Immature natural killer cell (primary cell): ENCODE data around the gene ART3. TPM values are rescaled to one million over a fixed set of nuclear protein-coding genes. Genes with fewer than 3 reads are reported as not detected.

ENCODE experiments used
- DNase-seq, 3 donors: peaks; one replicate each; pipeline ENCODE4 v3.0.0; 2022; ENCODE audit warnings: mixed read lengths in 1 of 3
- H3K27ac Mint-ChIP-seq, 6 donors: one replicate each; pipeline ENCODE4 v1.8.0; 2020; ENCODE audit warnings: mixed read lengths in 6 of 6, mild to moderate bottlenecking in 5 of 6, inconsistent platforms in 4 of 6, moderate library complexity in 3 of 6
- H3K27me3 Mint-ChIP-seq, 3 donors: one replicate each; pipeline ENCODE4 v1.8.0; 2020 to 2021; ENCODE audit warnings: low read depth in 3 of 3, mild to moderate bottlenecking in 3 of 3, mixed read lengths in 3 of 3, moderate library complexity in 3 of 3, inconsistent platforms in 1 of 3
- H3K36me3 Mint-ChIP-seq, 3 donors: one replicate each; pipeline ENCODE4 v1.8.0; 2020; ENCODE audit warnings: mixed read lengths in 3 of 3, inconsistent platforms in 2 of 3, mild to moderate bottlenecking in 2 of 3
- H3K4me1 Mint-ChIP-seq, 2 donors: one replicate each; pipeline ENCODE4 v1.8.0; 2020; ENCODE audit warnings: inconsistent platforms in 2 of 2, mild to moderate bottlenecking in 2 of 2, mixed read lengths in 2 of 2, moderate library complexity in 1 of 2
- H3K4me3 Mint-ChIP-seq, 5 donors: one replicate each; pipeline ENCODE4 v1.8.0; 2020; ENCODE audit warnings: mild to moderate bottlenecking in 5 of 5, mixed read lengths in 5 of 5, inconsistent platforms in 3 of 5, moderate library complexity in 3 of 5
- H3K9me3 Mint-ChIP-seq, 6 donors: one replicate each; pipeline ENCODE4 v1.8.0; 2020; ENCODE audit warnings: mild to moderate bottlenecking in 6 of 6, mixed read lengths in 6 of 6, inconsistent platforms in 4 of 6, moderate library complexity in 3 of 6
- polyA plus RNA-seq, 3 donors: library from polyadenylated mRNA; unstranded; fragments of 300-500 nt; fragmentation: Illumina TruSeq; gene quantifications; one replicate each; pipeline ENCODE4 v1.2.3, GENCODE V29; 2021

ART3 gene
- polyA plus RNA-seq, 3 donors from 2014 or later = not detected

GRCh38 chr4:76088719-76089118 is 14.2 kb downstream of the ART3 start:
- H3K27me3 Mint-ChIP-seq = peaks cover 0 to 2% (median 0%) of the 10 kb centered on the region in 3 donors
- no peaks in the 10 kb centered on the region for H3K9me3 Mint-ChIP-seq
- H3K4me3 Mint-ChIP-seq = no peak overlapping the region
- H3K27ac Mint-ChIP-seq = no peak overlapping the region
- H3K36me3 Mint-ChIP-seq = no peaks in the 10 kb centered on the region
- peaks cover 6 to 7% of the 10 kb centered on the region in 2 donors for H3K4me1 Mint-ChIP-seq
- DNase-seq = no peak

DNA sequence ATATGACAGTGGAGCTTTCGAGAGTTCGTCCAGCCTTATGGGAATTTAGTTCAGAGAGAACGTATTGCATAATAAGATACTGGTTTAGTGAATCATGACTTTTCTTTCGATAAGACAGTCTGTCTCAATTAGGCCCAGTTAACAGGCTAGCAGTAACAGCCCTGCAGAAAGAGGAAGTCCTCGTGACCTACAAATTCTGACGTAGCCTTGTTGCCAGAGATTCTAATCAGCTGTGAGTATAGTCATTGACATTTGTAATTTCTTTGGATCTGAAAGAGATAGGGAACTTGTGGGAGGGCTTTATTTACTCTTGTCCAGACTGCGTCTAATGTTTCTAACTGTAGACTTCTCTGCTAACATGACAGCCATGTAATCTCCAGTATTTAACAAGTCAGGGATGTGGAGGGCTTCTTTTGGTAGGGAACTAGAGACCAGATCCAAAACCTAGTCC is 15.8 kb downstream of the ART3 start:
- H3K27ac Mint-ChIP-seq = peak overlapping the region in 2 of 6 donors; percentile 18 to 32
- H3K4me3 Mint-ChIP-seq = no peak overlapping the region
- peaks cover 0 to 2% (median 0%) of the 10 kb centered on the region in 3 donors for H3K27me3 Mint-ChIP-seq
- H3K9me3 Mint-ChIP-seq = no peaks in the 10 kb centered on the region
- DNase-seq = peak; percentile 21 to 30 (median 25)
- H3K4me1 Mint-ChIP-seq = peaks cover 6 to 7% of the 10 kb centered on the region in 2 donors
- no peaks in the 10 kb centered on the region for H3K36me3 Mint-ChIP-seq

DNA sequence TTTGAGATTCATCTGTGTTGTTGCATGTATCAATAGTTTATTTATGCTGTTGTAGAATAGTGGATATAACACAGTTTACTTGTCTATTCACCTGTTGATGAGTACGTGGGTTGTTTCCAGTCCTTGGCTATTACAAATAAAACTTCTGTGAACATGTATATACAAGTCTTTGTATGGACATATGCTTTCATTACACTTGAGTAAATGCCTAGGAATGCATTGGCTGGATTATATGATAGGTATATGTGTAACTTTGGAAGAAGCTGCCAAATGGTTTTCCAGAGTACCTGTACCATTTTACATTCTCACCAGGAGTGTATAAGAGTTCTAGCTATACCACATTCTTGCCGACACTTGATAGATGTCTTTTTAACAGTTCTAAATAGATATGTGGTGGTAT is 16.5 kb downstream of the ART3 start:
- Mint-ChIP-seq H3K36me3 (no peaks in the 10 kb centered on the region), H3K27me3 (peaks cover 0 to 2% (median 0%) of the 10 kb centered on the region in 3 donors), H3K27ac (peak overlapping the region in 1 of 6 donors; percentile 6), H3K4me1 (peaks cover 6 to 7% of the 10 kb centered on the region in 2 donors), H3K4me3 (no peak overlapping the region), H3K9me3 (no peaks in the 10 kb centered on the region)
- DNase-seq = no peak

DNA sequence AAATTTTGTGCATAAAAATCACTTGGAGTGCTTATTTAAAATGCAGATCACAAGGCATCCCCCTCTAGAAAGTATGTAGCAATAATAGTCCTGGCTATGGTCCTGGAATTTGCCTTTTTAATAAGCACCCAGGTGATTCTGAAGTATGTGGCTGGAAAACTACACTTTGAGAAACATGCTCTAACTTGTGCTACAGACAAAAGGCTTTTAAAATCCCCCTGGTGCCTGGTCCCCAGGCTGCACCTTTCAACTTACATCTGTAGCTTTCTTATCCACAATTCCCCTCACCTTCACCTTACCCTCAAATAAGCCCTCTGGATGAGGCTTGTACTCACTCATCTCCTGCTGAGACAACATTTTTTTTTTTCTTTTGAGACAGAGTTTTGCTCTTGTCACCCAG is 21.1 kb downstream of the ART3 start:
- no peak overlapping the region for H3K27ac Mint-ChIP-seq
- H3K4me1 Mint-ChIP-seq = peaks cover 0 to under 1% of the 10 kb centered on the region in 2 donors
- H3K27me3 Mint-ChIP-seq = peaks cover 2 to 10% (median 4%) of the 10 kb centered on the region in 3 donors
- no peak overlapping the region for H3K4me3 Mint-ChIP-seq
- H3K9me3 Mint-ChIP-seq = no peaks in the 10 kb centered on the region
- no peak for DNase-seq
- no peaks in the 10 kb centered on the region for H3K36me3 Mint-ChIP-seq

GRCh38 chr4:76096076-76096475 is 21.6 kb downstream of the ART3 start:
- no peaks in the 10 kb centered on the region for H3K4me1 Mint-ChIP-seq
- no peak overlapping the region for H3K27ac Mint-ChIP-seq
- H3K27me3 Mint-ChIP-seq = peaks cover 2 to 10% (median 4%) of the 10 kb centered on the region in 3 donors
- no peaks in the 10 kb centered on the region for H3K9me3 Mint-ChIP-seq
- H3K36me3 Mint-ChIP-seq = no peaks in the 10 kb centered on the region
- no peak overlapping the region for H3K4me3 Mint-ChIP-seq
- DNase-seq = no peak

DNA sequence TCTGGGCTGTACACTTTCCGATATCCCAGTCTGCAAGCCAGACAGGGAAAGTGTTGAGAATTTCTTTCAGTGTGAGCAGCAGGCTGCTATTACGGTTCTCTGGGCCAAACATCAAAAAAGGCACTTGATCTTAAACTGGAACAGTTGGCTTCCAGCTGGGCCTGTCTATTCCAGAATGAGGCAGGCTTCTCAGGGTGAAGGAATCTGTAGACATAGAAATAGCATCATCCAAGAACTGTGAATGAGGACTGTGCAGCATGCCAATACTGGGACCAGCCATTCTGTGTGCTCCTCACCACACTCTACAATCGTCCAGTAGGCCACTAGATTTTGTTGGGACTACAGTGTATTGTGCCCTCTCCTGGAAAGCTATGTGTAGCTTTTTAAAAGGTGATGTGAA is 31.1 kb downstream of the ART3 start:
- Mint-ChIP-seq H3K4me1 (no peaks in the 10 kb centered on the region), H3K27me3 (peaks cover 0 to 3% (median 2%) of the 10 kb centered on the region in 3 donors), H3K27ac (no peak overlapping the region), H3K36me3 (no peaks in the 10 kb centered on the region), H3K4me3 (no peak overlapping the region), H3K9me3 (no peaks in the 10 kb centered on the region)
- no peak for DNase-seq

DNA sequence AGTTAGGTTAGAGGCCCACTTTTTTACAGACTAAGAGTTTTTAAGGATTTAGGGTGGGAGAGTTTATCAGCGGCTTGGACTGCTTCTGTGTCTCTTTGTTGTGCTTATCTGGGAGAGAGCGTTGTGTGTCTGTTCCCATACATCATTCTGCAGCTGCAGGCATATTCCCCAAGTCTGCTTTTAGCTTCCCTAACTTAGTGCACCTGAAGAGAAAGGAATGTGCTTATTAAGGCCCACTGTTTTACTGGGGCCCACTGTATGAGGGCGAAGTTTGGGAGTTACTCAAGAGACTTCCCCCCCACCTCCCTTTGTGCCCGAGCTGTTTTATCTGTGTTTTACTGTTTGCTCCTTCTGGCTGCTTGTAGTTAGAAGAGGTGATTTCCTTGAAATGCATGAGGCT is 31.9 kb downstream of the ART3 start:
- H3K36me3 Mint-ChIP-seq = no peaks in the 10 kb centered on the region
- no peaks in the 10 kb centered on the region for H3K9me3 Mint-ChIP-seq
- peaks cover 2 to 3% (median 2%) of the 10 kb centered on the region in 3 donors for H3K27me3 Mint-ChIP-seq
- DNase-seq = no peak
- H3K27ac Mint-ChIP-seq = no peak overlapping the region
- no peaks in the 10 kb centered on the region for H3K4me1 Mint-ChIP-seq
- no peak overlapping the region for H3K4me3 Mint-ChIP-seq

DNA sequence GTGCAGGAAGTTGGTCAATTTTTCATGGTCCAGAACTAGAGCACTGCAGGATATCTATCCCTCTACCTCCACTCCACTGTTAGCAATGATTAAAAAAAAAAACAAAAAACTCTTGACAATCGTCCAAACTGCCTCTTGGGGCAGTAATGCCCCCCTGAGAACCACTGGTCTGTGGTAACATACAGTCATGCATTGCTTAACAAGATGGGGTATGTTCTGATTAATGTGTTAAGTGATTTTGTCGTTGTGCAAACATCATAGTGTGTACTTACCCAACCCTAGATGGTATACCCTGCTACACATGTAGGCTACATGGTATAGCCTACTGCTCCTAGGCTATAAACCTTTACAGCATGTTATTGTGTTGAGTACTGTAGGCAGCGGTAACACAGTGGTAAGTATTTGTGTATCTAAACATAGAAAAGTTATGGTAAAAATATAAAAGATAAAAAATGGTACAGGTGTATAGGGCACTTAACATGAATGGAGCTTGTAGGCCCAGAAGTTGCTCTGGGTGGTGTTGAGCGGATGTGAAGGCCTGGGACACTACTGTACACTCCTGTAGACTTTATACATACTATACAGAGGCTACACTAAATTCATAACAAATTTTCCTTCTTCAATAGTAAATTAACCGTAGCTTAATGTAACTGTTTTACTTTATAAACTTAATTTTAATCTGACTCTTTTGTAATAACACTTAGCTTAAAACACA is 34.1 kb downstream of the ART3 start:
- H3K36me3 Mint-ChIP-seq = peaks cover 3 to 6% (median 4%) of the 10 kb centered on the region in 3 donors
- H3K9me3 Mint-ChIP-seq = no peaks in the 10 kb centered on the region
- peaks cover 0 to 3% (median 2%) of the 10 kb centered on the region in 3 donors for H3K27me3 Mint-ChIP-seq
- H3K27ac Mint-ChIP-seq = no peak overlapping the region
- no peaks in the 10 kb centered on the region for H3K4me1 Mint-ChIP-seq
- DNase-seq = no peak
- H3K4me3 Mint-ChIP-seq = no peak overlapping the region

DNA sequence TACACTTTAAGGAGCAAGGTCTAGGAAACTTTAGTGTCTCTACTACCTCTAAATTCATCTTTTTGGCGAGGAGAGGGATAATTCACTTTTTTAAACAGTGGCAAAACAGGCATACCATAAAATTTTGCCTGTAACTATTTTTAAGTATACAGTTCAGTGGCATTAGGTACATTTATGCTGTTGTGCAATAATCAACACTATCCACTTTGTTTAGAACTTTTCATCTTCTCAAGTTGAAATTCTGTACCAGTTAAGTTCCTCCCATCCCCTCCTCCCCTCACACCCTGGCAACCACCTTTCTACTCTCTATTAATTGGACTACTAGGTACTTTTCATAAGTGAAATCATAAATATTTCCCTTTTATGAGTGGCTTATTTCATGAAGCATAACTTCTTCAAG is 42.3 kb downstream of the ART3 start:
- H3K27ac Mint-ChIP-seq = no peak overlapping the region
- H3K27me3 Mint-ChIP-seq = no peaks in the 10 kb centered on the region
- no peak for DNase-seq
- no peaks in the 10 kb centered on the region for H3K4me1 Mint-ChIP-seq
- no peak overlapping the region for H3K4me3 Mint-ChIP-seq
- H3K9me3 Mint-ChIP-seq = no peaks in the 10 kb centered on the region
- H3K36me3 Mint-ChIP-seq = peaks cover 44 to 57% (median 44%) of the 10 kb centered on the region in 3 donors

DNA sequence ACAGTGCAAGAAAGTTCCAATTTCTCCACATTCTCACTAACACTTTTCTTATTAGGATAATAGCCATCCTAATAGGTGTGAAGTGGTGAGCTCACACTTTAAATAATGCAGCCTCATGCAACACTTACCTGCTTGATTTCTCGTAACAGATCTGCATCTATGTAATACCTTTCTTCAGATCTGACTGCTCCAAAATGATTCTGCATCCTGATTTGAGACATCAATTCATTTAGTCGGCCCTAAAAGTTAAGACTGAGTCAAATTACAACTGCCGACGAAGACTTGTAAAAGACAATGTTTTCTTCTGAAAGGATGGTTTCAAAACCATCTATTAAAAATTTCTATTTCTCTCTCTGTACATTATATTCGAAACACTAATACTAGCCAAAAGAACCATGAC is 43.0 kb downstream of the ART3 start:
- H3K27ac Mint-ChIP-seq = peak overlapping the region in 1 of 6 donors; percentile 65
- no peaks in the 10 kb centered on the region for H3K4me1 Mint-ChIP-seq
- H3K27me3 Mint-ChIP-seq = no peaks in the 10 kb centered on the region
- H3K4me3 Mint-ChIP-seq = no peak overlapping the region
- no peak for DNase-seq
- no peaks in the 10 kb centered on the region for H3K9me3 Mint-ChIP-seq
- peaks cover 49 to 64% (median 50%) of the 10 kb centered on the region in 3 donors for H3K36me3 Mint-ChIP-seq

- no peak overlapping the region for H3K4me3 Mint-ChIP-seq
- no peak for DNase-seq
- H3K36me3 Mint-ChIP-seq = peaks cover 56 to 67% (median 65%) of the 10 kb centered on the region in 3 donors
- no peak overlapping the region for H3K27ac Mint-ChIP-seq
- no peaks in the 10 kb centered on the region for H3K9me3 Mint-ChIP-seq
- no peaks in the 10 kb centered on the region for H3K4me1 Mint-ChIP-seq
- H3K27me3 Mint-ChIP-seq = peaks cover 0 to 2% (median 1%) of the 10 kb centered on the region in 3 donors
Measured at GRCh38 chr4:76120199-76120598, 45.7 kb downstream of the ART3 start.

DNA sequence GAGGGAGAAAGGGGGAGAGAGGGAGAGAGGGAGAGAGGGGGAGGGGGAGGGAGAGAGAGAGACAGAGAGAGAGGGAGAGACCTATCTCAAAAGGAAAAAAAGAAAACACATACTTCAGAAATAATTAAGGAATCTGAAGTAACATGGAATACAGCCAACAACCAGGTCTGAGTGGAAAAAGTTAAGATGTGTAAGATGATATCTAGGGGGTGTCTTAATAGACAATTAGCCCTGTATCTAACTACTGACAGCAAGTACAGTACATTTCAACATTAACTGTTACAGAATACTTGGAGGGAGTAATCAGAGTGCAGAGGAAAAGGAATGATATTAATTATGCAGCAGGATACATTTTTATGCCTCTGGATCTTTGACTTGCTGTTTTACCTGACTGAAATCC is 51.3 kb downstream of the ART3 start:
- Mint-ChIP-seq H3K27ac (no peak overlapping the region), H3K4me1 (no peaks in the 10 kb centered on the region), H3K9me3 (no peaks in the 10 kb centered on the region), H3K27me3 (peaks cover 1 to 2% (median 2%) of the 10 kb centered on the region in 3 donors), H3K4me3 (no peak overlapping the region), H3K36me3 (peaks cover 43 to 51% (median 44%) of the 10 kb centered on the region in 3 donors)
- no peak for DNase-seq

DNA sequence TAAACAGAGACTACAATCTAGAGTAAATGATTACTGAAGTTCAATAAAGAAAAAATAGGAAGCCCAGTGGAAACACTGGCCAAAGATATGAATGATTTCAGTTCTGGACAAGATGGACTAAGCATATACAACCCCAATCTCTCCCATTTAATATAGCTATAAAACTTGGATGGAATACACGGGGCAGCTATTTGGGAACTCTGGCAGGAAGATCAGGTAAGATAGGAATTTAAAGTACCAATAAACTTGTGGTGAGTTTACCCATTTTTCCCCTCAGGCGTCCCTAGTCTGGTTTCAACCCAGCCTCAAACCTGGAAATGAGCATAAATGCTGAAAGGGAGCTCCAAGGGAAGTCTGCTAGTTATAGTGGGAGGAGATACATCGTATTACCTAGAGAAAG is 53.2 kb downstream of the ART3 start:
- peaks cover 1 to 2% (median 2%) of the 10 kb centered on the region in 3 donors for H3K27me3 Mint-ChIP-seq
- H3K4me3 Mint-ChIP-seq = no peak overlapping the region
- no peak for DNase-seq
- H3K9me3 Mint-ChIP-seq = no peaks in the 10 kb centered on the region
- no peak overlapping the region for H3K27ac Mint-ChIP-seq
- no peaks in the 10 kb centered on the region for H3K4me1 Mint-ChIP-seq
- peaks cover 29 to 39% (median 34%) of the 10 kb centered on the region in 3 donors for H3K36me3 Mint-ChIP-seq

GRCh38 chr4:76141241-76141640 is 66.7 kb downstream of the ART3 start:
- peaks cover 26 to 46% of the 10 kb centered on the region in 2 donors for H3K4me1 Mint-ChIP-seq
- no peak overlapping the region for H3K27ac Mint-ChIP-seq
- no peak overlapping the region for H3K4me3 Mint-ChIP-seq
- no peaks in the 10 kb centered on the region for H3K9me3 Mint-ChIP-seq
- DNase-seq = no peak
- peaks cover 16 to 22% (median 18%) of the 10 kb centered on the region in 3 donors for H3K36me3 Mint-ChIP-seq
- H3K27me3 Mint-ChIP-seq = peaks cover 0 to 1% (median 0%) of the 10 kb centered on the region in 3 donors

DNA sequence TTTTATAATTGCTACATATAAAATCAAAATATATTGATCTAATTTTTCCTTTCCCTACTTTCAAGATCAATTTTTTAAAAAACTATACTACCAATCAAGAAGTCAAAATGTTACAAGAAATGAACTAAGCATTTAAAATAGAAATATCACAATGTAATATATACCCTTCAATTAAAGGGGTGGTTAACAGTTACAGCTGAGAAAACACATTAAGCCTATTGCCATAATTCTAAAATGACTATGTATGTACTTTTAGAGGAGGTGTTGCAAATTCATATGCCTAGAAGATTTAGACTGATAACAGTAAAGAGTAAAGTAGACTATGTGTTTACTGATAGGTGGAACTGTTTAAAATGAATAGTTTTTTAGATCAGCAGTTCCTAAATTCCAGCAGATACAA is 70.0 kb downstream of the ART3 start:
- Mint-ChIP-seq H3K4me3 (no peak overlapping the region), H3K4me1 (peaks cover 45 to 59% of the 10 kb centered on the region in 2 donors), H3K9me3 (no peaks in the 10 kb centered on the region), H3K27ac (no peak overlapping the region), H3K27me3 (peaks cover 0 to 3% (median 0%) of the 10 kb centered on the region in 3 donors), H3K36me3 (peaks cover 5 to 10% (median 10%) of the 10 kb centered on the region in 3 donors)
- no peak for DNase-seq
